K562 (cell line): ENCODE measurements around the gene NUP88. TPM values are rescaled to one million over a fixed set of nuclear protein-coding genes. Genes with fewer than 3 reads are reported as not detected.

Experiments
- ATAC-seq: fragments of 200-7000 bp; cut with Tn5 transposase; 3 replicates; pipeline ENCODE4 v1.9.1; 2020; ENCODE audit warnings: moderate library complexity
- BruUV-seq: library from RNA; stranded (reverse); fragments of 400-500 nt; replicated peaks from 2 replicates; lab custom pipeline; 2021; lab: Mats Ljungman, UMichigan
- CTCF ChIA-PET: fragments of 300-600 bp; formaldehyde crosslinking; extraction: SDS; loops from one replicate; lab custom pipeline; 2021; ENCODE audit warnings: low intra/inter-chr PET ratio; lab: Yijun Ruan, JAX
- POLR2A ChIA-PET: fragments of 300-600, 350-650 bp; sonication (Branson Sonifier 250); formaldehyde crosslinking; extraction: SDS; loops from one replicate; lab custom pipeline; 2021; ENCODE audit warnings: antibody characterized with exemption, inconsistent platforms; lab: Yijun Ruan, JAX
- DNase-seq, 4 experiments: peaks; one replicate each; pipeline versions ENCODE4 v3.0.0 to v3.0.0-alpha.2; 2011 to 2018; ENCODE audit warnings: low spot score in 3 of 4, mixed read lengths in 3 of 4; ENCODE audit errors: extremely low read depth in 1 of 4
- FAIRE-seq: peaks from 2 replicates; lab custom pipeline; 2011; peaks lifted over from hg19 to GRCh38; lab: Jason Lieb, UNC
- H2AFZ ChIP-seq: 2 replicates; pipeline ENCODE4 v1.6.0; 2011; ENCODE audit warnings: low read depth, low read length, control low read depth, inconsistent platforms
- H3K27ac ChIP-seq: fragments of 200-600 bp; 3 replicates; pipeline ENCODE4 v1.8.0; 2011; ENCODE audit warnings: low read depth, mild to moderate bottlenecking, control low read depth, inconsistent platforms, low read length, moderate library complexity, mixed read lengths; ENCODE audit errors: extremely low read depth
- H3K27me3 ChIP-seq, 2 experiments: fragments of 300-600 bp in 1 of 2; 2 replicates in 1 of 2; 3 replicates in 1 of 2; pipeline versions ENCODE4 v1.6.0 to v1.8.0; 2011; ENCODE audit warnings: inconsistent platforms in 2 of 2, low read length in 2 of 2, mild to moderate bottlenecking in 1 of 2, mixed read lengths in 1 of 2, moderate library complexity in 1 of 2; ENCODE audit not compliant: control insufficient read depth in 2 of 2, insufficient read depth in 2 of 2
- H3K36me3 ChIP-seq: fragments of 300-600 bp; 3 replicates; pipeline ENCODE4 v1.8.0; 2011; ENCODE audit warnings: mild to moderate bottlenecking, low read length, inconsistent platforms; ENCODE audit not compliant: control insufficient read depth, insufficient read depth
- H3K4me1 ChIP-seq, 2 experiments: fragments of 200-600 bp in 1 of 2; replicated peaks in 1 of 2; 2 replicates in 1 of 2; 3 replicates in 1 of 2; pipeline versions ENCODE4 v1.5.1 to v1.8.0; 2011; ENCODE audit warnings: inconsistent platforms in 2 of 2, low read length in 2 of 2, mild to moderate bottlenecking in 1 of 2, mixed read lengths in 1 of 2, moderate library complexity in 1 of 2; ENCODE audit not compliant: control insufficient read depth in 2 of 2, insufficient read depth in 2 of 2
- H3K4me2 ChIP-seq: 2 replicates; pipeline ENCODE4 v1.6.1; 2011; ENCODE audit warnings: low read length, control low read depth, inconsistent platforms, mixed read lengths; ENCODE audit not compliant: insufficient read depth
- H3K4me3 ChIP-seq: fragments of 200-600 bp; sonication (generic), shearing (Covaris generic); 2 replicates; pipeline ENCODE4 v1.5.1; 2016; ENCODE audit warnings: control low read depth, inconsistent platforms
- H3K79me2 ChIP-seq: fragments of 200-600 bp; 3 replicates; pipeline ENCODE4 v1.8.0; 2011; ENCODE audit warnings: low read length, inconsistent platforms; ENCODE audit not compliant: control insufficient read depth, insufficient read depth
- H3K9ac ChIP-seq, 2 experiments: 2 replicates each; pipeline versions ENCODE4 v1.6.0 to v1.6.1; 2011; ENCODE audit warnings: low read depth in 2 of 2, low read length in 2 of 2, control low read depth in 1 of 2, inconsistent platforms in 1 of 2, mild to moderate bottlenecking in 1 of 2, mixed read lengths in 1 of 2; ENCODE audit not compliant: insufficient read depth in 1 of 2
- H3K9me1 ChIP-seq: one replicate; pipeline ENCODE4 v1.6.0; 2011; ENCODE audit warnings: inconsistent platforms, mild to moderate bottlenecking, low read length, moderate library complexity; ENCODE audit not compliant: control insufficient read depth, insufficient read depth
- H3K9me3 ChIP-seq: replicated peaks from 2 replicates; pipeline ENCODE4 v1.5.1; 2011; ENCODE audit warnings: low read depth, low read length, inconsistent platforms; ENCODE audit not compliant: control insufficient read depth, insufficient read depth
- H4K20me1 ChIP-seq: replicated peaks from 2 replicates; pipeline ENCODE4 v1.6.1; 2011; ENCODE audit warnings: low read length, inconsistent platforms, mixed read lengths; ENCODE audit not compliant: control insufficient read depth, insufficient read depth
- CBFA2T3 ChIP-seq: fragments of 450-650 bp; IDR thresholded peaks from 2 replicates; pipeline ENCODE4 v1.6.1; 2017
- CBX2 ChIP-seq: fragments of 200-600 bp; sonication (generic); IDR thresholded peaks from one replicate; pipeline ENCODE4 v1.6.1; 2012; ENCODE audit warnings: mild to moderate bottlenecking, low read length, inconsistent platforms; ENCODE audit not compliant: insufficient read depth, poor library complexity, severe bottlenecking
- CHD2 ChIP-seq: IDR thresholded peaks from 2 replicates; pipeline ENCODE4 v1.6.1; 2011; ENCODE audit warnings: low read depth, low read length
- ESRRA ChIP-seq: fragments of 450-650 bp; IDR thresholded peaks from 2 replicates; pipeline ENCODE4 v1.6.1; 2014; ENCODE audit warnings: low read depth, mild to moderate bottlenecking, moderate library complexity, borderline replicate concordance
- HOMEZ ChIP-seq: fragments of 250-450 bp; sonication (Bioruptor Pico); IDR thresholded peaks from 2 replicates; pipeline ENCODE4 v1.4.0; 2020; ENCODE audit warnings: mild to moderate bottlenecking, moderate library complexity
- SIX5 ChIP-seq, 2 experiments: IDR thresholded peaks; 2 replicates each; pipeline ENCODE4 v1.6.1; 2011; ENCODE audit warnings: low read length in 2 of 2, borderline replicate concordance in 1 of 2, low read depth in 1 of 2, mild to moderate bottlenecking in 1 of 2, moderate library complexity in 1 of 2; ENCODE audit not compliant: insufficient read depth in 1 of 2
- SNIP1 ChIP-seq: fragments of 450-650 bp; IDR thresholded peaks from 2 replicates; pipeline ENCODE4 v1.7.1; 2017; ENCODE audit warnings: low read depth, mild to moderate bottlenecking
- SRF ChIP-seq, 2 experiments: fragments of 250-450, 450-650 bp in 1 of 2; sonication (Bioruptor Pico) in 1 of 2; sonication (generic) in 1 of 2; formaldehyde crosslinking; IDR thresholded peaks; 2 replicates each; pipeline versions ENCODE4 v1.5.0 to v1.5.1; 2020 to 2022; ENCODE audit warnings: mild to moderate bottlenecking in 1 of 2, missing genetic modification reagents in 1 of 2
- TEAD4 ChIP-seq, 2 experiments: sonication (generic) in 1 of 2; formaldehyde crosslinking in 1 of 2; IDR thresholded peaks; 2 replicates each; pipeline versions ENCODE4 v1.6.1 to v1.8.0; 2012 to 2022; ENCODE audit warnings: borderline replicate concordance in 1 of 2, inconsistent platforms in 1 of 2, low read length in 1 of 2, mild to moderate bottlenecking in 1 of 2, missing genetic modification reagents in 1 of 2
- ZNF717 ChIP-seq: fragments of 250-450 bp; sonication (Bioruptor Pico); IDR thresholded peaks from 2 replicates; pipeline ENCODE4 v1.5.0; 2021
- WGBS: fragments of 100-300 bp; shearing (Covaris generic); methylation state at CpG from one replicate; pipeline ENCODE4 v1.1.6; 2016; ENCODE audit warnings: low coverage, mixed read lengths; ENCODE audit not compliant: insufficient coverage; ENCODE audit errors: missing lambda C conversion rate; 5-methylcytosine and 5-hydroxymethylcytosine counted together
- in situ Hi-C: fragments of 300-500 bp; cut with MboI; formaldehyde crosslinking; loops from 4 replicates; pipeline ENCODE4 v1.15.0; 2018; ENCODE audit warnings: inconsistent platforms, mixed read lengths
- intact Hi-C: fragments of 100-400 bp; cut with micrococcal nuclease; formaldehyde crosslinking; loops from 2 replicates; pipeline ENCODE4 v1.14.2; 2022
- polyA plus RNA-seq, 8 experiments: library from polyadenylated mRNA; depleted of rRNA in 4 of 8; stranded (reverse) in 5 of 8; unstranded in 3 of 8; fragments of >200 nt; fragmentation: Nextera tagmentation in 2 of 8; fragmentation: Illumina TruSeq in 1 of 8; extraction: Ambion mirVana in 2 of 8; extraction: Trizol in 1 of 8; gene quantifications; 2 replicates each; pipeline versions ENCODE4 v1.2.1 to v1.2.3, GENCODE V29; 2011 to 2014; ENCODE audit warnings: inconsistent platforms in 1 of 8, missing spikeins in 1 of 8
- total RNA-seq, 7 experiments: library from RNA; depleted of rRNA in 6 of 7; stranded (reverse); fragments of >200 nt in 6 of 7; fragmentation: Illumina TruSeq in 2 of 7; extraction: Trizol in 2 of 7; gene quantifications; 2 replicates each; pipeline versions ENCODE4 v1.2.1 to v1.2.3, GENCODE V29; 2011 to 2021; ENCODE audit warnings: low replicate concordance in 1 of 7

The NUP88 gene
- total and polyA plus RNA-seq, 9 of the 15 experiments (the other 6 are each of a cell fraction or from before 2014, with no cell fraction given): 59.9 to 160 (median 119) TPM

DNA sequence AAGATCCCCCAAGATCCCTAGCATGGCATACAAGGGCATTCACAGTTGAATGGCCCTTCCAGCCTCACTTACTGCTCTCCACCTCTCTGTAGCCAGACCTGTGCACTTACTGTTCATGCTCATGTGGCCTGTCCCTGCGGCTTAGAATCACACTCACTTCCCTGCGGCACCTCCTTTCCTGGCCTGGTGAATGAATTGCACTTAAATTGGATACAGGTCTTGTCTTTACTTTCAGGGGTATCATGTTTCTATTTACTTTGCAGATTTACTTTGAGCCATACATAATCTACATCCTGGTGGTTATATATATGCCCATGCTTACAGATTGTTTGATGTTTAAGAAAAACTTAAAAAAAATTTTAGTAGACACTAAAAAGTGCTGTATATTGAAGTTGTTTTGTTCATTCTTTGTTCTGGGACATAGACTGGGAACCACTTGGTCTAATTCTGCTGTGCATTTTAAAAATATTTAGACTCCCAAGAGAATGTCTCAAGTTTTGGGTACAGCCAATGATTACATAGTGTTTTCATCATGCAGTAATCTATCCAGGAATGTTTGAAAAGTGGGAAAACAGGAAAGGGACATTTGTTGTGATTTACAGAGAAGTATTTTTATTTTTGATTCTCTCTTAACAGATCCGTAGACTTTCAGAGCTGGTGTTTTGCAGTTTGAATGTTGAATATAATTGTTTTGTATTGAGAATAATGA, 63.9 kb downstream of the NUP88 start:
- Histone ChIP-seq H3K27me3 (no peaks in the 10 kb centered on the region), H3K9ac (no peak overlapping the region), H3K36me3 (peaks cover 54% of the 10 kb centered on the region), H3K4me2 (no peak overlapping the region), H3K4me3 (no peak overlapping the region), H3K9me1 (no peaks in the 10 kb centered on the region), H2AFZ (no peak overlapping the region), H3K4me1 (no peaks in the 10 kb centered on the region), H3K27ac (no peak overlapping the region), H4K20me1 (no peaks in the 10 kb centered on the region), H3K79me2 (no peaks in the 10 kb centered on the region), H3K9me3 (no peaks in the 10 kb centered on the region)
- ATAC-seq (no peak), FAIRE-seq (no peak), DNase-seq (no peak)
- TF ChIP-seq ZNF717 (CRISPR knock-in tag) (no peak), ESRRA (no peak), SRF (CRISPR knock-in tag; IDR thresholded peaks at IDR 0.05) (no peak), TEAD4 (IDR thresholded peaks at IDR 0.05; ENCODE audit: low read length) (no peak), TEAD4 (CRISPR knock-in tag; IDR thresholded peaks at IDR 0.05; ENCODE audit: borderline replicate concordance) (no peak), SNIP1 (no peak), SIX5 (IDR thresholded peaks at IDR 0.05; ENCODE audit: borderline replicate concordance in 1 of 2, insufficient read depth in 1 of 2, low read depth in 1 of 2, low read length in 2 of 2) (no peak), CBFA2T3 (no peak), HOMEZ (no peak), CBX2 (no peak), CHD2 (no peak)
- intact Hi-C loops (no loop called here), in situ Hi-C loops (no loop called here)
- CTCF ChIA-PET: no interaction called here
- WGBS: 96% methylated on average over 3 of the region's 3 CpGs
- POLR2A ChIA-PET: no interaction called here
- no TSS peak for BruUV-seq
